ENCODE results near the gene SNRNP40.

The SNRNP40 gene

GRCh38 chr1:31231802-31232201, 64.8 kb downstream of the SNRNP40 start:
- peaks cover 8% of the 10 kb centered on the region for H3K27me3 ChIP-seq (ENCODE audit: insufficient read depth, poor library complexity, severe bottlenecking)
- no peak for TF ChIP-seq CTCF (IDR thresholded peaks at IDR 0.05; ENCODE audit: poor library complexity, severe bottlenecking)
- no peak for ATAC-seq (ENCODE audit: low read depth)
- DNase-seq (ENCODE audit: low spot score): no peak
- H3K9me3 ChIP-seq (ENCODE audit: severe bottlenecking): no peaks in the 10 kb centered on the region
- no peak overlapping the region for H3K27ac ChIP-seq (ENCODE audit: poor library complexity, severe bottlenecking)
- no peak overlapping the region for H3K4me3 ChIP-seq (ENCODE audit: severe bottlenecking)
- no peaks in the 10 kb centered on the region for H3K4me1 ChIP-seq (ENCODE audit: insufficient read depth, poor library complexity, severe bottlenecking)
- H3K36me3 ChIP-seq (ENCODE audit: low read depth): no peaks in the 10 kb centered on the region

- no peaks in the 10 kb centered on the region for H3K27me3 ChIP-seq (ENCODE audit: insufficient read depth, poor library complexity, severe bottlenecking)
- H3K4me1 ChIP-seq (ENCODE audit: insufficient read depth, poor library complexity, severe bottlenecking): no peaks in the 10 kb centered on the region
- H3K9me3 ChIP-seq (ENCODE audit: severe bottlenecking): no peaks in the 10 kb centered on the region
- TF ChIP-seq CTCF (IDR thresholded peaks at IDR 0.05; ENCODE audit: poor library complexity, severe bottlenecking): no peak
- no peak overlapping the region for H3K4me3 ChIP-seq (ENCODE audit: severe bottlenecking)
- no peak for ATAC-seq (ENCODE audit: low read depth)
- DNase-seq (ENCODE audit: low spot score): no peak
- no peaks in the 10 kb centered on the region for H3K36me3 ChIP-seq (ENCODE audit: low read depth)
- H3K27ac ChIP-seq (ENCODE audit: poor library complexity, severe bottlenecking): no peak overlapping the region
Observed at GRCh38 chr1:31230378-31230777, 66.2 kb downstream of the SNRNP40 start.

- H3K9me3 ChIP-seq (ENCODE audit: severe bottlenecking): no peaks in the 10 kb centered on the region
- no peaks in the 10 kb centered on the region for H3K27me3 ChIP-seq (ENCODE audit: insufficient read depth, poor library complexity, severe bottlenecking)
- H3K4me1 ChIP-seq (ENCODE audit: insufficient read depth, poor library complexity, severe bottlenecking): no peaks in the 10 kb centered on the region
- ATAC-seq (ENCODE audit: low read depth): no peak
- no peak for TF ChIP-seq CTCF (IDR thresholded peaks at IDR 0.05; ENCODE audit: poor library complexity, severe bottlenecking)
- no peak overlapping the region for H3K4me3 ChIP-seq (ENCODE audit: severe bottlenecking)
- no peak for DNase-seq (ENCODE audit: low spot score)
- no peaks in the 10 kb centered on the region for H3K36me3 ChIP-seq (ENCODE audit: low read depth)
- H3K27ac ChIP-seq (ENCODE audit: poor library complexity, severe bottlenecking): no peak overlapping the region
Observed at GRCh38 chr1:31228986-31229385, 67.6 kb downstream of the SNRNP40 start.

- H3K4me1 ChIP-seq (ENCODE audit: insufficient read depth, poor library complexity, severe bottlenecking): no peaks in the 10 kb centered on the region
- TF ChIP-seq CTCF (IDR thresholded peaks at IDR 0.05; ENCODE audit: poor library complexity, severe bottlenecking): no peak
- H3K27ac ChIP-seq (ENCODE audit: poor library complexity, severe bottlenecking): no peak overlapping the region
- ATAC-seq (ENCODE audit: low read depth) (no peak), DNase-seq (ENCODE audit: low spot score) (no peak)
- no peaks in the 10 kb centered on the region for H3K36me3 ChIP-seq (ENCODE audit: low read depth)
- no peaks in the 10 kb centered on the region for H3K27me3 ChIP-seq (ENCODE audit: insufficient read depth, poor library complexity, severe bottlenecking)
- H3K4me3 ChIP-seq (ENCODE audit: severe bottlenecking): no peak overlapping the region
- H3K9me3 ChIP-seq (ENCODE audit: severe bottlenecking): no peaks in the 10 kb centered on the region
Observed at GRCh38 chr1:31227891-31228568, 68.6 kb downstream of the SNRNP40 start.

GRCh38 chr1:31224068-31224467, 72.5 kb downstream of the SNRNP40 start:
- Histone ChIP-seq H3K36me3 (ENCODE audit: low read depth) (no peaks in the 10 kb centered on the region), H3K4me1 (ENCODE audit: insufficient read depth, poor library complexity, severe bottlenecking) (no peaks in the 10 kb centered on the region), H3K9me3 (ENCODE audit: severe bottlenecking) (no peaks in the 10 kb centered on the region), H3K27me3 (ENCODE audit: insufficient read depth, poor library complexity, severe bottlenecking) (no peaks in the 10 kb centered on the region), H3K27ac (ENCODE audit: poor library complexity, severe bottlenecking) (no peak overlapping the region), H3K4me3 (ENCODE audit: severe bottlenecking) (no peak overlapping the region)
- ATAC-seq (ENCODE audit: low read depth) (no peak), DNase-seq (ENCODE audit: low spot score) (no peak)
- TF ChIP-seq CTCF (IDR thresholded peaks at IDR 0.05; ENCODE audit: poor library complexity, severe bottlenecking): no peak
